CD14-positive monocyte (primary cell): ENCODE results near the gene CYFIP2. TPM values are rescaled to one million over a fixed set of nuclear protein-coding genes. Genes with fewer than 3 reads are reported as not detected.
A peak's percentile ranks its signal among the peaks of the same experiment; 100 is the strongest.
"Not testable (repeated sequence)": the region's sequence is repeated elsewhere in the genome, so short reads cannot be mapped to it uniquely, and the experiment has no call there.

ENCODE experiments used
- DNase-seq, 3 donors: peaks; one replicate each; pipeline ENCODE4 v3.0.0-alpha.2; 2011 to 2022
- H2AFZ ChIP-seq: 2 replicates; pipeline ENCODE4 v1.6.0; 2012; ENCODE audit warnings: mild to moderate bottlenecking, low read depth, low read length, inconsistent platforms; ENCODE audit not compliant: insufficient read depth, poor library complexity, severe bottlenecking
- H3K27ac ChIP-seq, 2 donors: 1 replicate in 1 of 2; 2 replicates in 1 of 2; pipeline ENCODE4 v1.5.1; 2012 to 2013; ENCODE audit warnings: low read length in 2 of 2, control low read depth in 1 of 2, inconsistent platforms in 1 of 2, low read depth in 1 of 2, mild to moderate bottlenecking in 1 of 2
- H3K27me3 ChIP-seq, 2 donors: one replicate each; pipeline versions ENCODE4 v1.6.0 to v1.6.1; 2011 to 2013; ENCODE audit warnings: low read length in 2 of 2; ENCODE audit not compliant: control insufficient read depth in 2 of 2, insufficient read depth in 2 of 2
- H3K36me3 ChIP-seq, 2 donors: replicated peaks in 1 of 2; 1 replicate in 1 of 2; 2 replicates in 1 of 2; pipeline versions ENCODE4 v1.5.1 to v1.6.1; 2012 to 2013; ENCODE audit warnings: low read length in 2 of 2, control low read depth in 1 of 2, inconsistent platforms in 1 of 2, mild to moderate bottlenecking in 1 of 2; ENCODE audit not compliant: insufficient read depth in 2 of 2, control insufficient read depth in 1 of 2
- H3K4me1 ChIP-seq, 2 donors: 1 replicate in 1 of 2; 2 replicates in 1 of 2; pipeline versions ENCODE4 v1.5.1 to v1.6.1; 2012 to 2013; ENCODE audit warnings: low read length in 2 of 2, control low read depth in 1 of 2, inconsistent platforms in 1 of 2, mild to moderate bottlenecking in 1 of 2, moderate library complexity in 1 of 2; ENCODE audit not compliant: insufficient read depth in 2 of 2, control insufficient read depth in 1 of 2
- H3K4me2 ChIP-seq: replicated peaks from 2 replicates; pipeline ENCODE3; 2012; ENCODE audit warnings: low read length, moderate library complexity, mild to moderate bottlenecking; ENCODE audit not compliant: poor library complexity, severe bottlenecking; ENCODE audit errors: extremely low read depth
- H3K4me3 ChIP-seq, 3 experiments: fragments of 200-600 bp in 1 of 3; sonication (generic) in 1 of 3; replicated peaks in 1 of 3; 1 replicate in 2 of 3; 2 replicates in 1 of 3; pipeline ENCODE4 v1.5.1; 2011 to 2013; ENCODE audit warnings: low read length in 3 of 3, mild to moderate bottlenecking in 3 of 3, control low read depth in 2 of 3, low read depth in 2 of 3, inconsistent platforms in 1 of 3, moderate library complexity in 1 of 3
- H3K79me2 ChIP-seq: 2 replicates; pipeline ENCODE4 v1.6.0; 2012; ENCODE audit warnings: mild to moderate bottlenecking, control low read depth, inconsistent platforms, low read length, moderate library complexity; ENCODE audit not compliant: insufficient read depth
- H3K9ac ChIP-seq: 2 replicates; pipeline ENCODE4 v1.6.0; 2017; ENCODE audit warnings: low read length, mild to moderate bottlenecking; ENCODE audit not compliant: insufficient read depth, poor library complexity, severe bottlenecking
- H3K9me3 ChIP-seq, 2 donors: replicated peaks in 1 of 2; 1 replicate in 1 of 2; 2 replicates in 1 of 2; pipeline versions ENCODE4 v1.5.1 to v1.6.1; 2012 to 2013; ENCODE audit warnings: low read length in 2 of 2, control low read depth in 1 of 2; ENCODE audit not compliant: control insufficient read depth in 1 of 2, insufficient read depth in 1 of 2
- H4K20me1 ChIP-seq: 2 replicates; pipeline ENCODE4 v1.6.0; 2012; ENCODE audit warnings: mild to moderate bottlenecking, low read length, control low read depth, moderate library complexity; ENCODE audit not compliant: insufficient read depth
- H3K27ac Mint-ChIP-seq, 7 donors: one replicate each; pipeline ENCODE4 v1.8.0; 2020; ENCODE audit warnings: mild to moderate bottlenecking in 7 of 7, mixed read lengths in 7 of 7, moderate library complexity in 6 of 7, inconsistent platforms in 2 of 7
- H3K27me3 Mint-ChIP-seq, 3 donors: one replicate each; pipeline ENCODE4 v1.8.0; 2021 to 2022; ENCODE audit warnings: low read depth in 3 of 3, mild to moderate bottlenecking in 3 of 3, mixed read lengths in 3 of 3, moderate library complexity in 3 of 3, inconsistent platforms in 1 of 3
- H3K36me3 Mint-ChIP-seq, 2 donors: one replicate each; pipeline ENCODE4 v1.8.0; 2020; ENCODE audit warnings: mixed read lengths in 2 of 2, inconsistent platforms in 1 of 2, mild to moderate bottlenecking in 1 of 2
- H3K4me1 Mint-ChIP-seq: one replicate; pipeline ENCODE4 v1.8.0; 2020; ENCODE audit warnings: mild to moderate bottlenecking, mixed read lengths
- H3K4me3 Mint-ChIP-seq, 2 donors: one replicate each; pipeline ENCODE4 v1.8.0; 2020; ENCODE audit warnings: mild to moderate bottlenecking in 2 of 2, mixed read lengths in 2 of 2, moderate library complexity in 1 of 2
- H3K9me3 Mint-ChIP-seq, 7 donors: one replicate each; pipeline ENCODE4 v1.8.0; 2020 to 2022; ENCODE audit warnings: mixed read lengths in 7 of 7, mild to moderate bottlenecking in 6 of 7, moderate library complexity in 6 of 7, inconsistent platforms in 2 of 7
- WGBS: methylation state at CpG from one replicate; pipeline ENCODE4 v1.1.5; 2013; ENCODE audit warnings: missing lambda C conversion rate; ENCODE audit not compliant: insufficient coverage; 5-methylcytosine and 5-hydroxymethylcytosine counted together
- intact Hi-C, 2 donors: fragments of 100-400 bp; cut with micrococcal nuclease; formaldehyde crosslinking; loops; one replicate each; pipeline versions ENCODE4 v1.15.0 to v1.15.1; 2023
- polyA plus RNA-seq, 3 donors: library from polyadenylated mRNA; depleted of rRNA in 1 of 3; unstranded in 2 of 3; stranded (reverse) in 1 of 3; fragments of 300-500 nt in 2 of 3; fragments of >200 nt in 1 of 3; fragmentation: Illumina TruSeq in 2 of 3; gene quantifications; 1 replicate in 2 of 3; 2 replicates in 1 of 3; pipeline ENCODE4 v1.2.3, GENCODE V29; 2012 to 2021
- TF ChIP-seq, protein P1 (sequence below): fragments of 200-600 bp; IDR thresholded peaks from one replicate; pipeline ENCODE4 v1.8.0; 2022; ENCODE audit warnings: antibody characterized with exemption, mild to moderate bottlenecking

CYFIP2 gene
- polyA plus RNA-seq, 3 donors: 33.6 to 45.6 (median 36.0) TPM

DNA sequence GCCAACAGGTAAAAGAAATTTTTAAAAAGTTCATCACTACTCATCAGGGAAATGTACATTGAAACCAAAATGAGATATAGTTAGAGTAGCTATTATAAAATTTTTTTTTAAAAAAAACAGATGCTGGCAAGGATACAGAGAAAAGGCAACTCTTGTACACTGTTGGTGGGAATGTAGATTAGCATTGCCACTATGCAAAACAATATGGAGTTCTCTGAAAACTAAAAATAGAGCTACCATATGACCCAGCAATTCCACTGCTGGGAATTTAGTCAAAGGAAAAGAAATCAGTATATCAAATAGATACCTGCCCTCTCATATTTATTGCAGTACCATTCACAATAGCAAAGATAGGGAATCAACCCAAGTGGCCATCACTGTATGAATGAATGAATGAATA lies 149.9 kb downstream of the CYFIP2 start:
- Mint-ChIP-seq H3K4me3 (no peak overlapping the region), H3K27me3 (peaks cover 0 to 2% (median 0%) of the 10 kb centered on the region in 3 donors), H3K4me1 (no peaks in the 10 kb centered on the region), H3K9me3 (peaks cover 4 to 17% (median 13%) of the 10 kb centered on the region in 7 donors), H3K36me3 (no peaks in the 10 kb centered on the region), H3K27ac (no peak overlapping the region)
- Histone ChIP-seq H3K4me3 (no peak overlapping the region), H3K9me3 (no peaks in the 10 kb centered on the region), H3K79me2 (no peaks in the 10 kb centered on the region), H2AFZ (no peak overlapping the region), H3K27me3 (no peaks in the 10 kb centered on the region), H3K4me2 (no peak overlapping the region), H4K20me1 (no peaks in the 10 kb centered on the region), H3K36me3 (no peaks in the 10 kb centered on the region), H3K9ac (no peak overlapping the region), H3K4me1 (no peaks in the 10 kb centered on the region), H3K27ac (no peak overlapping the region)
- intact Hi-C loops: loop anchor here in 1 of 2 donors (10.0 kb wide), 1 partner anchor 71 kb away; a partner anchor contains a TSS
- TF ChIP-seq, protein P1, sequence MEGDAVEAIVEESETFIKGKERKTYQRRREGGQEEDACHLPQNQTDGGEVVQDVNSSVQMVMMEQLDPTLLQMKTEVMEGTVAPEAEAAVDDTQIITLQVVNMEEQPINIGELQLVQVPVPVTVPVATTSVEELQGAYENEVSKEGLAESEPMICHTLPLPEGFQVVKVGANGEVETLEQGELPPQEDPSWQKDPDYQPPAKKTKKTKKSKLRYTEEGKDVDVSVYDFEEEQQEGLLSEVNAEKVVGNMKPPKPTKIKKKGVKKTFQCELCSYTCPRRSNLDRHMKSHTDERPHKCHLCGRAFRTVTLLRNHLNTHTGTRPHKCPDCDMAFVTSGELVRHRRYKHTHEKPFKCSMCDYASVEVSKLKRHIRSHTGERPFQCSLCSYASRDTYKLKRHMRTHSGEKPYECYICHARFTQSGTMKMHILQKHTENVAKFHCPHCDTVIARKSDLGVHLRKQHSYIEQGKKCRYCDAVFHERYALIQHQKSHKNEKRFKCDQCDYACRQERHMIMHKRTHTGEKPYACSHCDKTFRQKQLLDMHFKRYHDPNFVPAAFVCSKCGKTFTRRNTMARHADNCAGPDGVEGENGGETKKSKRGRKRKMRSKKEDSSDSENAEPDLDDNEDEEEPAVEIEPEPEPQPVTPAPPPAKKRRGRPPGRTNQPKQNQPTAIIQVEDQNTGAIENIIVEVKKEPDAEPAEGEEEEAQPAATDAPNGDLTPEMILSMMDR: no peak
- no peak for DNase-seq

DNA sequence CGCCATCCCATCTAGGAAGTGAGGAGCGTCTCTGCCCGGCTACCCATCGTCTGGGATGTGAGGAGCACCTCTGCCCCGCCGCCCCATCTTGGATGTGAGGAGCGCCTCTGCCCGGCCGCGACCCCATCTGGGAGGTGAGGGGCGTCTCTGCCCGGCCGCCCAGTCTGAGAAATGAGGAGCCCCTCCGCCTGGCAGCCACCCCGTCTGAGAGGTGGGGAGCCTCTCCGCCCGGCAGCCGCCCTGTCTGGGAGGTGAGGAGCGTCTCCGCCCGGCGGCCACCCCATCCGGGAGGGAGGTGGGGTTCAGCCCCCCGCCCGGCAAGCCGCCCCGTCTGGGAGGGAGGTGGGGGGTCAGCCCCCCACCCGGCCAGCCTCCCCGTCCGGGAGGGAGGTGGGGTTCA lies 153.6 kb downstream of the CYFIP2 start:
- H3K9me3 Mint-ChIP-seq: peaks cover 4 to 19% (median 12%) of the 10 kb centered on the region in 7 donors
- H3K4me2 ChIP-seq, DNase-seq, H3K27ac ChIP-seq, H3K9me3 ChIP-seq, H4K20me1 ChIP-seq, H3K27ac Mint-ChIP-seq, H3K4me1 ChIP-seq, H3K27me3 ChIP-seq, H3K4me1 Mint-ChIP-seq, H3K9ac ChIP-seq, H3K4me3 ChIP-seq, H3K36me3 Mint-ChIP-seq, H2AFZ ChIP-seq, H3K4me3 Mint-ChIP-seq, H3K79me2 ChIP-seq, H3K36me3 ChIP-seq, H3K27me3 Mint-ChIP-seq: not testable (repeated sequence)
- 98% methylated on average over 14 of the region's 30 CpGs for WGBS
- intact Hi-C loops: loop anchor here in 1 of 2 donors (10.0 kb wide), 1 partner anchor 75 kb away; a partner anchor contains a TSS

DNA sequence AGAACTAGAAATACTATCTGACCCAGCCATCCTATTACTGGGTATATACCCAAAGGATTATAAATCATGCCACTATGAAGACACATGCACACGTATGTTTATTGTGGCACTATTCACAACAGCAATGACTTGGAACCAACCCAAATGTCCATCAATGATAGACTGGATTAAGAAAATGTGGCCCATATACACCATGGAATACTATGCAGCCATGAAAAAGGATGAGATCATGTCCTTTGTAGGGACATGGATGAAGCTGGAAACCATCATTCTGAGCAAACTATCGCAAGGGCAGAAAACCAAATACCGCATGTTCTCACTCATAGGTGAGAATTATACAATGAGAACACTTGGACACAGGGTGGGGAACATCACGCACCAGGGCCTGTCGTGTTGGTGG lies 164.0 kb downstream of the CYFIP2 start:
- WGBS: no CpG with 5 or more reads among the region's 5 CpGs
- intact Hi-C loops: loop anchor here (5.0 kb wide), 3 partner anchors 42 to 312 kb away; partner anchors contain the start of gene LSM11 (in 1 of the 2)

More for the DNA sequence above, 164.0 kb downstream of the CYFIP2 start:
- not testable (repeated sequence) for H3K27me3 Mint-ChIP-seq, H3K4me1 ChIP-seq, H3K4me2 ChIP-seq, H3K36me3 Mint-ChIP-seq, H3K4me3 ChIP-seq, H3K9ac ChIP-seq, H3K27ac Mint-ChIP-seq, H2AFZ ChIP-seq, H3K36me3 ChIP-seq, H3K79me2 ChIP-seq, DNase-seq, H3K4me1 Mint-ChIP-seq, H4K20me1 ChIP-seq, H3K27me3 ChIP-seq, H3K9me3 Mint-ChIP-seq, H3K27ac ChIP-seq, H3K9me3 ChIP-seq
- H3K4me3 Mint-ChIP-seq: peak overlapping the region in 1 of 2 donors; percentile 21
